Suppressor macrophage treated with lipopolysaccharide for 1 hour (primary cell): Measurements from ENCODE around the gene GANC.
"Not testable (repeated sequence)": the region's sequence is repeated elsewhere in the genome, so short reads cannot be mapped to it uniquely, and the experiment has no call there.

Experiments
- DNase-seq, 3 donors: peaks; one replicate each; pipeline ENCODE4 v3.0.0-alpha.2; 2020 to 2022

The GANC gene

GRCh38 chr15:42283671-42284070 lies 10.7 kb downstream of the GANC start:
- DNase-seq = no peak

GRCh38 chr15:42284551-42284950 lies 11.6 kb downstream of the GANC start:
- DNase-seq = no peak

GRCh38 chr15:42285034-42285433 lies 12.0 kb downstream of the GANC start:
- DNase-seq = no peak

- no peak for DNase-seq
Observed at GRCh38 chr15:42286445-42287029, 13.5 kb downstream of the GANC start.

- DNase-seq = no peak
Observed at GRCh38 chr15:42287931-42288330, 14.9 kb downstream of the GANC start.

- no peak for DNase-seq
Observed at GRCh38 chr15:42289166-42289565, 16.2 kb downstream of the GANC start.

- not testable (repeated sequence) for DNase-seq
Observed at GRCh38 chr15:42301004-42301403, 28.0 kb downstream of the GANC start.

- no peak for DNase-seq
Observed at GRCh38 chr15:42306681-42307080, 33.7 kb downstream of the GANC start.

- DNase-seq = no peak
Observed at GRCh38 chr15:42313463-42313862, 40.5 kb downstream of the GANC start.

- no peak for DNase-seq
Observed at GRCh38 chr15:42314818-42315217, 41.8 kb downstream of the GANC start.

- no peak for DNase-seq
Observed at GRCh38 chr15:42315521-42315920, 42.5 kb downstream of the GANC start.

- DNase-seq = not testable (repeated sequence)
Observed at GRCh38 chr15:42316282-42316805, 43.3 kb downstream of the GANC start.

GRCh38 chr15:42319206-42319605 lies 46.2 kb downstream of the GANC start:
- no peak for DNase-seq

- no peak for DNase-seq
Observed at GRCh38 chr15:42324308-42324707, 51.3 kb downstream of the GANC start.

- no peak for DNase-seq
Observed at GRCh38 chr15:42329161-42329560, 56.2 kb downstream of the GANC start.

- DNase-seq = no peak
Observed at GRCh38 chr15:42329992-42330391, 57.0 kb downstream of the GANC start.

GRCh38 chr15:42331235-42331634 lies 58.2 kb downstream of the GANC start:
- DNase-seq = no peak

- DNase-seq = no peak
Observed at GRCh38 chr15:42332331-42332730, 59.3 kb downstream of the GANC start.

- DNase-seq = no peak
Observed at GRCh38 chr15:42335074-42335473, 62.1 kb downstream of the GANC start.

GRCh38 chr15:42336650-42337049 lies 63.6 kb downstream of the GANC start:
- DNase-seq = not testable (repeated sequence)

GRCh38 chr15:42337104-42337503 lies 64.1 kb downstream of the GANC start:
- DNase-seq = not testable (repeated sequence)

GRCh38 chr15:42338500-42338899 lies 65.5 kb downstream of the GANC start:
- no peak for DNase-seq

GRCh38 chr15:42343596-42344232 lies 70.7 kb downstream of the GANC start:
- no peak for DNase-seq

- DNase-seq = no peak
Observed at GRCh38 chr15:42344763-42345162, 71.8 kb downstream of the GANC start.

- no peak for DNase-seq
Observed at GRCh38 chr15:42345504-42345903, 72.5 kb downstream of the GANC start.
